GM13976 (cell line): ENCODE results near the gene SERPINF2.

Source experiments
- DNase-seq: peaks from one replicate; pipeline ENCODE4 v3.0.0; 2012; ENCODE audit warnings: low spot score
- CTCF ChIP-seq: IDR thresholded peaks from 2 replicates; pipeline ENCODE4 v1.5.1; 2012; ENCODE audit warnings: borderline replicate concordance, mild to moderate bottlenecking; ENCODE audit not compliant: insufficient read depth; ENCODE audit errors: extremely low read depth, missing control alignments, control extremely low read depth
- in situ Hi-C: fragments of 300-500 bp; cut with MboI; formaldehyde crosslinking; loops from one replicate; pipeline ENCODE4 v1.12.0; 2022; ENCODE audit warnings: low sequenced_read_pairs, mixed read lengths, inconsistent platforms; ENCODE audit not compliant: unreplicated experiment

SERPINF2 gene

GRCh38 chr17:1744551-1745512, 2.2 kb downstream of the SERPINF2 start:
- TF ChIP-seq CTCF: no peak
- no peak for DNase-seq
- in situ Hi-C loops: no loop called here

GRCh38 chr17:1745513-1746020, 2.9 kb downstream of the SERPINF2 start:
- no peak for TF ChIP-seq CTCF
- DNase-seq: no peak
- in situ Hi-C loops: no loop called here

- in situ Hi-C loops: no loop called here
- no peak for DNase-seq
- no peak for TF ChIP-seq CTCF
These were observed 4.4 kb downstream of the SERPINF2 start for GRCh38 chr17:1746975-1747543.

GRCh38 chr17:1750628-1751027, 8.0 kb downstream of the SERPINF2 start:
- no peak for DNase-seq
- in situ Hi-C loops: no loop called here
- no peak for TF ChIP-seq CTCF

- TF ChIP-seq CTCF: no peak
- in situ Hi-C loops: no loop called here
- peak; percentile 71 for DNase-seq
These were observed 10.0 kb downstream of the SERPINF2 start for GRCh38 chr17:1752425-1753262.

GRCh38 chr17:1753767-1754429, 11.2 kb downstream of the SERPINF2 start:
- no peak for TF ChIP-seq CTCF
- in situ Hi-C loops: no loop called here
- DNase-seq: no peak
